ENCODE results near the gene CA7.

DNA sequence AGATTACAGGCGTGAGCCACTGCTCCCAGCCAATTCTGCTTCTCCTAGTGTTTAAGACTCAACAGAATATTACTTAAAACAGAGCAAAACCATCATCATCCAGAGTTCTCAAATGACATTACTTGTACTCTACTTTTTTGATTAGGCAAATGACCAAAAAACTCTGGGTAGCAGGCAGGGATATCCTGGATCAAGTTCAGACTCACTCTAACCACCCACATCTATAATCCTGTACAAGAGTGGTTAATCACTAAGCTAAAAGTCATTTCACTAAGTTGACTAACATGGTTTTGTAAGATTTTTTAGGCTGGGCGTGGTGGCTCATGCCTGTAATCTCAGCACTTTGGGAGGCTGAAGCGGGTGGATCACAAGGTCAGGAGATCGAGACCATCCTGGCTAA, 20.2 kb upstream of the CA7 start:
- TF ChIP-seq, protein P1, sequence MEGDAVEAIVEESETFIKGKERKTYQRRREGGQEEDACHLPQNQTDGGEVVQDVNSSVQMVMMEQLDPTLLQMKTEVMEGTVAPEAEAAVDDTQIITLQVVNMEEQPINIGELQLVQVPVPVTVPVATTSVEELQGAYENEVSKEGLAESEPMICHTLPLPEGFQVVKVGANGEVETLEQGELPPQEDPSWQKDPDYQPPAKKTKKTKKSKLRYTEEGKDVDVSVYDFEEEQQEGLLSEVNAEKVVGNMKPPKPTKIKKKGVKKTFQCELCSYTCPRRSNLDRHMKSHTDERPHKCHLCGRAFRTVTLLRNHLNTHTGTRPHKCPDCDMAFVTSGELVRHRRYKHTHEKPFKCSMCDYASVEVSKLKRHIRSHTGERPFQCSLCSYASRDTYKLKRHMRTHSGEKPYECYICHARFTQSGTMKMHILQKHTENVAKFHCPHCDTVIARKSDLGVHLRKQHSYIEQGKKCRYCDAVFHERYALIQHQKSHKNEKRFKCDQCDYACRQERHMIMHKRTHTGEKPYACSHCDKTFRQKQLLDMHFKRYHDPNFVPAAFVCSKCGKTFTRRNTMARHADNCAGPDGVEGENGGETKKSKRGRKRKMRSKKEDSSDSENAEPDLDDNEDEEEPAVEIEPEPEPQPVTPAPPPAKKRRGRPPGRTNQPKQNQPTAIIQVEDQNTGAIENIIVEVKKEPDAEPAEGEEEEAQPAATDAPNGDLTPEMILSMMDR (IDR thresholded peaks at IDR 0.05; ENCODE audit: borderline replicate concordance, extremely low read depth, low read length, poor library complexity, severe bottlenecking): no peak
- TF ChIP-seq EZH2 (IDR thresholded peaks at IDR 0.05; ENCODE audit: borderline replicate concordance, low read depth, low read length, severe bottlenecking): no peak

All from DND-41 (cell line).